Measurements from ENCODE around the gene GGT6.

DNA sequence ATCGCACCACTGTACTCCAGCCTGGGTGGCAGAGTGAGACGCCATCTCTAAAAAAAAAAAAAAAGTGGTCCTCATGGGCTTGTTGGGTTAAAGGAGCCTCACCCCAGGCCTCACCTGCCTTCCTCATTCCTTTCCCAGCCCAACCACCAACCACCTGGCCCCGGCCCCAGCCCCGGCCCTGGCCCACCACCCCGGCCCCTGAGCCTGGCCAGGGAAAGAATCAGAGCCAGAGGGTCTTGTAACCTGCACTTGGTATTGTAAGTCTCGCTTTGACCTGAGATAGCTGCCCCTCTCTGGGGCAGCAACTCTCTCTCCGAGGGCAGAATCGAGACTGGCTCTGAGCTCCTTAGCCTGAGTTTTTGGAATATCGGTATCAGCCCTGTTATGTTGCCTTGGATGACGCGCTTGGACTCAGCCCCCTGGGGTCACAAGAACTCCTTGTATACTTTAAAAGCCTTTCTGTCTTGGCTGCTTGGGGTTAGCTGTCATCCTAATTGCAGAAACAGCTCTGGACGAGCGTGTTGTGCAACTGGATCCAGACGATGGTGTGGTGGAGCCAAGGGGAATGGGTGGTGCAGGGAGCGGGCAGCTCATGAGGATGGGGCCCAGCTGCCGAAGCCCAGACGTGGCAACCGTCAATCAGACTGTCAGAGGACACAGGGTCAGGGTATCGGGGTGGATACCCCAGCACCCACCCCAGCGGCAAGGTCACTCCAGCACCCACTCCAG, 38.6 kb upstream of the GGT6 start:
- TF ChIP-seq POLR2A (IDR thresholded peaks at IDR 0.05): no peak
- TF ChIP-seq POLR2AphosphoS5 (IDR thresholded peaks at IDR 0.05): no peak
- TF ChIP-seq, protein P1, sequence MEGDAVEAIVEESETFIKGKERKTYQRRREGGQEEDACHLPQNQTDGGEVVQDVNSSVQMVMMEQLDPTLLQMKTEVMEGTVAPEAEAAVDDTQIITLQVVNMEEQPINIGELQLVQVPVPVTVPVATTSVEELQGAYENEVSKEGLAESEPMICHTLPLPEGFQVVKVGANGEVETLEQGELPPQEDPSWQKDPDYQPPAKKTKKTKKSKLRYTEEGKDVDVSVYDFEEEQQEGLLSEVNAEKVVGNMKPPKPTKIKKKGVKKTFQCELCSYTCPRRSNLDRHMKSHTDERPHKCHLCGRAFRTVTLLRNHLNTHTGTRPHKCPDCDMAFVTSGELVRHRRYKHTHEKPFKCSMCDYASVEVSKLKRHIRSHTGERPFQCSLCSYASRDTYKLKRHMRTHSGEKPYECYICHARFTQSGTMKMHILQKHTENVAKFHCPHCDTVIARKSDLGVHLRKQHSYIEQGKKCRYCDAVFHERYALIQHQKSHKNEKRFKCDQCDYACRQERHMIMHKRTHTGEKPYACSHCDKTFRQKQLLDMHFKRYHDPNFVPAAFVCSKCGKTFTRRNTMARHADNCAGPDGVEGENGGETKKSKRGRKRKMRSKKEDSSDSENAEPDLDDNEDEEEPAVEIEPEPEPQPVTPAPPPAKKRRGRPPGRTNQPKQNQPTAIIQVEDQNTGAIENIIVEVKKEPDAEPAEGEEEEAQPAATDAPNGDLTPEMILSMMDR (IDR thresholded peaks at IDR 0.05): no peak
- TF ChIP-seq EP300 (IDR thresholded peaks at IDR 0.05): peak; percentile 25
